HCT116 (cell line): ENCODE results near the gene OBP2B. TPM values are rescaled to one million over a fixed set of nuclear protein-coding genes. Genes with fewer than 3 reads are reported as not detected.

ENCODE experiments used
- ATAC-seq: fragments of 200-7000 bp; cut with Tn5 transposase; 2 replicates; pipeline ENCODE4 v1.9.1; 2020; ENCODE audit warnings: mild to moderate bottlenecking, moderate library complexity
- BruUV-seq: library from RNA; stranded (reverse); fragments of 400-500 nt; replicated peaks from 2 replicates; lab custom pipeline; 2021; lab: Mats Ljungman, UMichigan
- CTCF ChIA-PET: fragments of 300-600 bp; sonication (Branson Sonifier 250); formaldehyde crosslinking; loops from one replicate; lab custom pipeline; 2021; ENCODE audit warnings: antibody characterized with exemption; lab: Charles Lee
- POLR2A ChIA-PET: fragments of 300-600, 350-600 bp; sonication (Branson Sonifier 250); formaldehyde crosslinking; loops from one replicate; lab custom pipeline; 2021; ENCODE audit warnings: antibody characterized with exemption; lab: Charles Lee
- RAD21 ChIA-PET, 2 experiments: fragments of 300-600 bp; sonication (Branson Sonifier 250); formaldehyde crosslinking; loops; one replicate each; lab custom pipeline; 2023; ENCODE audit warnings: low total read pairs in 2 of 2; ENCODE audit not compliant: uncharacterized antibody in 2 of 2, unreplicated experiment in 2 of 2, low non-redundant PET in 1 of 2; lab: Charles Lee
- DNase-seq: peaks from one replicate; pipeline ENCODE4 v3.0.0-alpha.2; 2010; ENCODE audit warnings: low read depth, low spot score
- H2AFZ ChIP-seq: fragments of 200-600 bp; shearing (Covaris generic), sonication (generic); 2 replicates; pipeline ENCODE4 v1.6.1; 2017; ENCODE audit warnings: low read depth, mixed run types, mixed read lengths, antibody characterized with exemption, low read length; ENCODE audit not compliant: poor library complexity, severe bottlenecking
- H3K27ac ChIP-seq: 2 replicates; pipeline ENCODE4 v1.5.1; 2012; ENCODE audit warnings: low read depth, low read length
- H3K27me3 ChIP-seq: fragments of 200-600 bp; sonication (generic); 2 replicates; pipeline ENCODE4 v1.6.1; 2016; ENCODE audit warnings: mixed run types, low read length, mixed read lengths; ENCODE audit not compliant: insufficient read depth
- H3K36me3 ChIP-seq, 2 experiments: fragments of 200-500 bp in 1 of 2; fragments of 200-600 bp in 1 of 2; sonication (Bioruptor generic) in 1 of 2; sonication (generic) in 1 of 2; 2 replicates each; pipeline versions ENCODE4 v1.5.1 to v1.6.1; 2014 to 2016; ENCODE audit warnings: low read length in 2 of 2, inconsistent platforms in 1 of 2, mixed read lengths in 1 of 2, mixed run types in 1 of 2; ENCODE audit not compliant: insufficient read depth in 2 of 2, control insufficient read depth in 1 of 2
- H3K4me1 ChIP-seq, 2 experiments: fragments of 200-600 bp in 1 of 2; sonication (generic) in 1 of 2; 2 replicates each; pipeline versions ENCODE4 v1.5.1 to v1.6.1; 2012 to 2017; ENCODE audit warnings: low read length in 2 of 2, inconsistent platforms in 1 of 2, mild to moderate bottlenecking in 1 of 2, mixed read lengths in 1 of 2, mixed run types in 1 of 2, moderate library complexity in 1 of 2; ENCODE audit not compliant: insufficient read depth in 2 of 2, control insufficient read depth in 1 of 2
- H3K4me2 ChIP-seq: fragments of 200-600 bp; sonication (generic); 2 replicates; pipeline ENCODE4 v1.6.1; 2017; ENCODE audit warnings: mixed run types, low read length, mixed read lengths
- H3K4me3 ChIP-seq, 2 experiments: fragments of 200-600 bp in 1 of 2; sonication (generic) in 1 of 2; replicated peaks in 1 of 2; 2 replicates each; pipeline ENCODE4 v1.5.1; 2011 to 2016; ENCODE audit warnings: low read length in 2 of 2, control low read depth in 1 of 2, low read depth in 1 of 2, mild to moderate bottlenecking in 1 of 2, mixed read lengths in 1 of 2, mixed run types in 1 of 2
- H3K79me2 ChIP-seq: fragments of 200-600 bp; sonication (generic); 2 replicates; pipeline ENCODE4 v1.6.1; 2017; ENCODE audit warnings: mild to moderate bottlenecking, mixed run types, low read length, moderate library complexity, mixed read lengths; ENCODE audit not compliant: insufficient read depth
- H3K9ac ChIP-seq: fragments of 200-600 bp; sonication (generic); 2 replicates; pipeline ENCODE4 v1.6.1; 2016; ENCODE audit warnings: low read length, mixed read lengths
- H3K9me2 ChIP-seq: fragments of 200-600 bp; sonication (generic), shearing (Covaris generic); 2 replicates; pipeline ENCODE4 v1.6.1; 2017; ENCODE audit warnings: mixed run types, mild to moderate bottlenecking, moderate library complexity; ENCODE audit not compliant: insufficient read depth
- H3K9me3 ChIP-seq, 2 experiments: fragments of 200-500 bp in 1 of 2; fragments of 200-600 bp in 1 of 2; sonication (Bioruptor generic) in 1 of 2; sonication (generic) in 1 of 2; 2 replicates each; pipeline ENCODE4 v1.6.1; 2014 to 2017; ENCODE audit warnings: low read length in 2 of 2, mixed read lengths in 2 of 2, inconsistent platforms in 1 of 2, low read depth in 1 of 2, mild to moderate bottlenecking in 1 of 2, mixed run types in 1 of 2, moderate library complexity in 1 of 2; ENCODE audit not compliant: control insufficient read depth in 1 of 2, insufficient read depth in 1 of 2
- H4K20me1 ChIP-seq: fragments of 200-600 bp; sonication (generic), shearing (Covaris generic); 2 replicates; pipeline ENCODE4 v1.6.1; 2017; ENCODE audit warnings: mixed run types, mild to moderate bottlenecking, moderate library complexity; ENCODE audit not compliant: insufficient read depth
- RAD21 ChIP-seq: IDR thresholded peaks from 2 replicates; pipeline ENCODE4 v1.6.1; 2012; ENCODE audit warnings: low read depth, mild to moderate bottlenecking
- ZNF274 ChIP-seq: fragments of 200-500 bp; sonication (Bioruptor generic); IDR thresholded peaks from 2 replicates; pipeline ENCODE4 v1.6.1; 2014; ENCODE audit warnings: mild to moderate bottlenecking, low read depth, low read length, inconsistent platforms
- intact Hi-C: fragments of 100-400 bp; cut with micrococcal nuclease; formaldehyde crosslinking; loops from 2 replicates; pipeline ENCODE4 v1.10.0; 2022
- total RNA-seq: library from RNA; stranded (reverse); gene quantifications from one replicate; pipeline ENCODE4 v1.2.1, GENCODE V29; 2021; ENCODE audit not compliant: unreplicated experiment
- TF ChIP-seq, protein P1 (sequence below), 3 experiments: fragments of 200-600 bp in 1 of 3; sonication (generic) in 1 of 3; IDR thresholded peaks in 2 of 3; conservative IDR thresholded peaks in 1 of 3; 2 replicates each; pipeline ENCODE4 v1.5.1; 2012 to 2017; ENCODE audit warnings: low read depth in 2 of 3, low read length in 2 of 3, antibody characterized with exemption in 1 of 3, borderline replicate concordance in 1 of 3, control low read depth in 1 of 3, mild to moderate bottlenecking in 1 of 3, mixed read lengths in 1 of 3, mixed run types in 1 of 3, moderate library complexity in 1 of 3; ENCODE audit not compliant: insufficient read depth in 1 of 3

Gene OBP2B
- total RNA-seq, 1 experiment from 2014 or later, result not detected

DNA sequence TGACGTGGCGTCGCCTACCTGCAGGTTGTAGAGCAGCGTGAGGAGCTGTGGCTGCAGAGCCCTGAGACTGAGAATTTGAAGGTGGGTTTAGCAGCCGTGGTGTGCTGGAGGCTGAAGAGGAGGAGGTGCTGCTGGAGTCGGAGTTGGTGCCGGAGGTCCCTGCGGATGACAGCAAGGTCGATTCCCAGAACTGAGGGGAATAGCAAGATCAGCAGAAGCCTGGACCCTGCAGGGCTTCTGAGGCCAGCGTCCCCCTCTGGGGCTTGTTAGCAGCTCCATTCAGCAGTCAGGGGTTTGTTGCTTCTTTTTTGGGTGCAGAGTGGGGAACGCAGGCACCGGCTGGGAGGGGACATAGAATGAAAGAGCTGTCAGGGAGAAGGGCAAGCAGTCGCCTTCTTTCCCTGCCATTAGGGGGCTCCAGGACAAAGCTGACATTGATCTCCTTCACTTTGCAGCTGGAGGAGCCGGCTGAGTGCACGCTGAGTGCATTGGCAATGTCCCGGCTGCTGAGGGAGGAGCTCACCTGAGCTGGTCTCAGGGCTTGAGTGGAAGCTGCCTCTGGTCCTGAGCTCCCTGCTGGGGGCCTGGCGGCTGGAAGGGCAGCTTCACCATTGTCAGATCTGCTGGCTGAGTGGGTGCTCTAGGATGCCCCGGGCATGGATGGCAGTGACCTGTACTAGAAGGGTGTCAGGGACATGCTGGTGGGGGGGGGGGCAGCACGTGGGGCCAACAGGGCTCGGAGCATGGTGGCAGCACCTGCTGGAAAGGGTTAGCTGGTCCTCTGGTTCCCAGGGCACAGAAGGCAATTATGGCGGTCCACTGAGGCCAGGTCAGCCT lies 20.8 kb downstream of the OBP2B start:
- Histone ChIP-seq H3K79me2 (no peaks in the 10 kb centered on the region), H3K27ac (peak overlapping the region; percentile 35; the same call in 1 of the 2 replicates), H2AFZ (no peak overlapping the region), H3K4me2 (no peak overlapping the region), H3K4me1 (peaks cover 7 to 24% of the 10 kb centered on the region in 2 experiments; a peak in 3 of 4 replicates), H3K4me3 (no peak overlapping the region), H4K20me1 (no peaks in the 10 kb centered on the region), H3K9me3 (no peaks in the 10 kb centered on the region), H3K9ac (no peak overlapping the region), H3K9me2 (no peaks in the 10 kb centered on the region), H3K36me3 (no peaks in the 10 kb centered on the region), H3K27me3 (no peaks in the 10 kb centered on the region)
- no TSS peak for BruUV-seq
- ChIA-PET POLR2A (interaction anchor here (1.2 kb wide), 1 partner anchor 142 kb away, joined by 6 read pairs; no protein-coding TSS in a partner anchor), CTCF (interaction anchor here (0.8 to 2.5 kb wide), 4 partner anchors 25 to 160 kb away, joined by 3 to 22 read pairs (median 12); partner anchors contain the start of genes MED22 and RPL7A), RAD21 (interaction anchor here in 1 of 2 experiments (0.8 kb wide), 1 partner anchor 52 kb away, joined by 3 read pairs; no protein-coding TSS in a partner anchor)
- TF ChIP-seq, protein P1, sequence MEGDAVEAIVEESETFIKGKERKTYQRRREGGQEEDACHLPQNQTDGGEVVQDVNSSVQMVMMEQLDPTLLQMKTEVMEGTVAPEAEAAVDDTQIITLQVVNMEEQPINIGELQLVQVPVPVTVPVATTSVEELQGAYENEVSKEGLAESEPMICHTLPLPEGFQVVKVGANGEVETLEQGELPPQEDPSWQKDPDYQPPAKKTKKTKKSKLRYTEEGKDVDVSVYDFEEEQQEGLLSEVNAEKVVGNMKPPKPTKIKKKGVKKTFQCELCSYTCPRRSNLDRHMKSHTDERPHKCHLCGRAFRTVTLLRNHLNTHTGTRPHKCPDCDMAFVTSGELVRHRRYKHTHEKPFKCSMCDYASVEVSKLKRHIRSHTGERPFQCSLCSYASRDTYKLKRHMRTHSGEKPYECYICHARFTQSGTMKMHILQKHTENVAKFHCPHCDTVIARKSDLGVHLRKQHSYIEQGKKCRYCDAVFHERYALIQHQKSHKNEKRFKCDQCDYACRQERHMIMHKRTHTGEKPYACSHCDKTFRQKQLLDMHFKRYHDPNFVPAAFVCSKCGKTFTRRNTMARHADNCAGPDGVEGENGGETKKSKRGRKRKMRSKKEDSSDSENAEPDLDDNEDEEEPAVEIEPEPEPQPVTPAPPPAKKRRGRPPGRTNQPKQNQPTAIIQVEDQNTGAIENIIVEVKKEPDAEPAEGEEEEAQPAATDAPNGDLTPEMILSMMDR (IDR thresholded peaks at IDR 0.05 in 2 of 3, conservative IDR thresholded peaks at IDR 0.05 in 1 of 3; ENCODE audit: borderline replicate concordance in 1 of 3, insufficient read depth in 1 of 3, low read depth in 2 of 3, low read length in 2 of 3), result peak; percentile 37 to 58 (median 48); a peak in 5 of 6 replicates
- TF ChIP-seq ZNF274, result no peak
- peak; percentile 66 for TF ChIP-seq RAD21
- peak; percentile 65 for ATAC-seq
- intact Hi-C loops, result loop anchor here (1.0 kb wide), 1 partner anchor 141 kb away; no protein-coding TSS in a partner anchor
- DNase-seq, result peak; percentile 39
